GM23338 (cell line): ENCODE results near the gene GPR141.

ENCODE experiments used
- CTCF ChIP-seq, 2 experiments: fragments of 200-600 bp in 1 of 2; sonication (generic) in 1 of 2; conservative IDR thresholded peaks; 2 replicates each; pipeline versions ENCODE4 v1.5.1 to v1.6.1; 2016 to 2017; ENCODE audit warnings: antibody characterized with exemption in 2 of 2, low read depth in 2 of 2, mild to moderate bottlenecking in 2 of 2, moderate library complexity in 1 of 2
- ETS1 ChIP-seq: IDR thresholded peaks from 2 replicates; pipeline ENCODE4 v1.6.1; 2016; ENCODE audit warnings: antibody characterized with exemption
- POLR2AphosphoS5 ChIP-seq: IDR thresholded peaks from 2 replicates; pipeline ENCODE4 v1.6.1; 2016; ENCODE audit warnings: antibody characterized with exemption, low read depth
- STAT1 ChIP-seq: IDR thresholded peaks from one replicate; pipeline ENCODE4 v1.6.1; 2016; ENCODE audit warnings: antibody characterized with exemption; ENCODE audit not compliant: unreplicated experiment

GRCh38 chr7:37786741-37787569 is 103.4 kb downstream of the GPR141 start:
- TF ChIP-seq CTCF (conservative IDR thresholded peaks at IDR 0.05; ENCODE audit: low read depth in 2 of 2) (no peak), STAT1 (no peak), ETS1 (no peak), POLR2AphosphoS5 (no peak)
